HG02852 (cell line): ENCODE measurements around the gene MBOAT2.
"Not testable (repeated sequence)": the region's sequence is repeated elsewhere in the genome, so short reads cannot be mapped to it uniquely, and the experiment has no call there.

Experiments used
- ATAC-seq: cut with Tn5 transposase; IDR thresholded peaks from one replicate; pipeline ENCODE4 v1.9.1; 2021; ENCODE audit warnings: mild to moderate bottlenecking, moderate library complexity; ENCODE audit not compliant: unreplicated experiment

Gene MBOAT2

DNA sequence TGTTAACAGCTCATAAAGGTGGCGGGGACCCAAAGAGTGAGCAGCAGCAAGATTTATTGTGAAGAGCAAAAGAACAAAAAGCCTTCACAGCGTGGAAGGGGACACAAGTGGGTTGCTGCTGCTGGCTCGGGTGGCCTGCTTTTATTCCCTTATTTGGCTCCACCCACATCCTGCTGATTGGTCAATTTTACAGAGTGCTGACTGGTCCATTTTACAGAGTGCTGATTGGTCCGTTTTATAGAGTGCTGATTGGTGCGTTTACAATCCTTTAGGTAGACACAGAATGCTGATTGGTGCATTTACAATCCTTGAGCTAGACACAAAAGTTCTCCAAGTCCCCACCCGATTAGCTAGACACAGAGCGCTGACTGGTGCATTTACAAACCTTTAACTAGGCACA, 100.7 kb downstream of the MBOAT2 start:
- not testable (repeated sequence) for ATAC-seq

DNA sequence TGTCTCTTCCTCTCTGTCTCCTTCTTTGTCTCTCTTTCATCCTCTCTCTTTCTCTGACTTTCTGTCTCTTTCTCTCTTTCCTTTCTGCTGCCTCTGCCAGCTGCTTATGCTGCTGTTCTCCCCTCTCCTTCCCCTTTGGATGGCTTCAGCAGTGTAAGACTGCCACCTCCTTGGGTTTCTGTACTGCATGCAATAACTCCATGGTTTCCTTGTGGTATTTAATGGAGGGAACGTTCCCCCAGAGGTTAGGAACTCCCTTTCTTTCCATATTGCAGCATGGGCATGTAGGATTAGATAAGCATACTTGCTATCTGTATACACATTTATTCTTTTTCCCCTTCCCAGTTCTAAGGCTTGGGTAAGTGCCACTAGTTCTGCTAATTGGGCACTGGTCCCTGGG, 106.3 kb downstream of the MBOAT2 start:
- not testable (repeated sequence) for ATAC-seq

DNA sequence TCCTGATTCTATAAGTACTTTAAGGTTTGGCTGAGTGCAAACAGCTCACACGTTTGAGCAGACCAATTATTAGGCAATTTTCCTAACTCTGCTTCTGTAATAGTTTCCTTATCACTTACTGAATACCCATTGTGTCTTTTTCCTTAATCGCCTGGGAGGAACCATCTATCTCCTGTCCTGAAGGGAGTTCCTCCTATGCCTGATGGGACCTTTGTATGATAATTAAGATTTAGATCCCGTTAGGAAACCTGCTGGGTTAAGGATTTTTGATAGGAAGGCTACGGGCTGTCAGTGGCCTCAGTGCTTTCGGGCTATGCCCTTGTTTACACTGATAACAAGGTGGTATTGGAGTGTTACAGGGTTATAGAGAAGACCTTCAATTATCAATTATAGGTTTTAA, 106.8 kb downstream of the MBOAT2 start:
- ATAC-seq = not testable (repeated sequence)

DNA sequence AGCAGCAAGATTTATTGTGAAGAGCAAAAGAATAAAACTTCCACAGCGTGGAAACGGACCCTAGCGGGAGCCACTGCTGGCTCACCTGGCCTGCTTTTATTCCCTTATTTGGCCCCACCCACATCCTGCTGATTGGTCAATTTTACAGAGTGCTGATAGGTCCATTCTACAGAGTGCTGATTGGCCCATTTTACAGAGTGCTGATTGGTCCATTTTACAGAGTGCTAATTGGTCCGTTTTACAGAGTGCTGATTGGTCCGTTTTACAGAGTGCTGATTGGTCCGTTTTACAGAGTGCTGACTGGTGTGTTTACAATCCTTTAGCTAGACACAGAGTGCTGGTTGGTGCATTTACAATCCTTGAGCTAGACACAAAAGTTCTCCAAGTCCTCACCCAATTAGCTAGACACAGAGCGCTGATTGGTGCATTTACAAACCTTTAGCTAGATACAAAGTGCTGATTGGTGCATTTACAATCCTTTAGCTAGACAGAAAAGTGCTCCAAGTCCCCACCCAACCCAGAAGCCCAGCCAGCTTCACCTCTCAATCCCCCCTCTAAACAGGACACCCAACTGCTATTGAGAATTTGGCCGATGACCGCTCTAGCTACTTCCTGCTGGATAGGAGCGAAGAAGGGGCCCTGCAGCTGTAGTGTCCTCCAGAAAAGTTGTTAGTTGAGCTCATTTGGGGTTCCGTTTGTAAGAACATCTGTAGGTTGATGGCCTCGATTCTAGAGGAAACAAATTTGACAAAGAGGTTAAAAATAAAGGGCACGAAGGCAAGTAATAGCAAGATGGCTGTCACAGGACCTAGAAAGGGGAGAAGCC, 108.2 kb downstream of the MBOAT2 start:
- not testable (repeated sequence) for ATAC-seq

DNA sequence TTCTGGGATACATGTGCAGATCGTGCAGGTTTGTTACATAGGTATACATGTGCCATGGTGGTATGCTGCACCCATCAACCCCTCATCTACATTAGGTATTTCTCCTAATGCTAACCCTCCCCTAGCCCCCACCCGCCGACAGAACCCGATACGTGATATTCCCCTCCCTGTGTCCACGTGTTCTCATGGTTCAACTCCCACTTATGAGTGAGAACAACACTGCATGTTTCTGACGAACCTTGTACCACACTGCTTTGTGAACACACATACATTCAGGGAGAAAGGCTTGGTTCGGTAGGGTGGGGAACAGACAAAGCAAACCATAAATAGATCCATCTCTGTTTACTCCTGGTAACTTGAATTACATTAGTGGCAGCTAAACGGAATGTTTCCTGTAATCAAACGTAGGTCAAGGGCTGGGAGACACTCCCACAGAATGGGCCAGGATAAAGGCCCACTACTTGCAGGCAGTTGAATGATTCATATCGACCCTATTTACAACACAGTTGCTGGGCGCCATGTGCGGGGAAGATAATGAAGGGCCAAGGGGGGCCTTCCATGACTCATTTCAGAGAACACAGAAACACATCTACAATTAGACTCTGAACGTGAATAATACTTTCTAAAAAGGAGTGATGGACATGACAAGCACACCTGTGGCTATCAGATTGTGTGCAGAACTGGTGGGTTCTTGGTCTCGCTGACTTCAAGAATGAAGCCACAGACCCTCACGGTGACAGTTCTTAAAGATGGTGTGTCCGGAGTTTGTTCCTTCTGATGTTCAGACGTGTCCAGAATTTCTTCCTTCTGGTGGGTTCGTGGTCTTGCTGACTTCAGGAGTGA, 109.3 kb downstream of the MBOAT2 start:
- no peak for ATAC-seq

DNA sequence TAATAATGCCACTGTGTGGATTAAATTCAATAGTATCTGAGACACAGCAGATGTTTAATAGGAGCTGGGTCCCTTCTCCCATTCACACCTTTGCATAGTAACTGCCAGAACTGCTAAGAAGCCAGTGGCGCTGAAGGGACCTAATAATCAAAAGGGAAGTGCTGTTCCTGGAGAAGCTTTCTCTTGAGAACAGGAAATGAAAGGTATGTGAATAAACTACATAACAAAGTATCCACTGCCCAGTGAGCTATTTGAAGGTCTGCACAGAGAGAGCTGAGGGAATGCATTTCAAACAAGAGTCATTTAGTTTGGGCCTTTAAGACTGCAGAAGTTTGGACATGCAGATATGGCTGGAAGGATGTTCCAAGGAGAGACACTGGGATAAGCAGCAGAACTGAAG, 110.0 kb downstream of the MBOAT2 start:
- no peak for ATAC-seq

DNA sequence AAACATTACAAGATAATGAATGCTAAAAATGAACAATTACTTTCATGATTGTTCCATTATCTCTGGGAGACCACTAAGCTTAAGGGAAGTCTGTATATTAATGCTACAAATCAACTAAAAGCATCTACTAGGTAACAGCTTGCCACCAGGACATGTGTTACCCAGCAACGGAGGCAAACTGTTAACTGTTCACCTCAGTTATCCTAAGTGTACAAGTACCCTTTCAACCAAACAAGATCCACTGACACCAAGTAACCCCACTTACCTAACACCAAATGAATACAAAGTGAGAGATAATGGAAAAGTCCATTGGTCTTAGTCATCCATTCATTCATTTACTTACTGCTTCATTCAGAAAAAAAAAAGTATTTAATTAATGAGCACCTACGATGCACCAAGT, 111.4 kb downstream of the MBOAT2 start:
- ATAC-seq = no peak

DNA sequence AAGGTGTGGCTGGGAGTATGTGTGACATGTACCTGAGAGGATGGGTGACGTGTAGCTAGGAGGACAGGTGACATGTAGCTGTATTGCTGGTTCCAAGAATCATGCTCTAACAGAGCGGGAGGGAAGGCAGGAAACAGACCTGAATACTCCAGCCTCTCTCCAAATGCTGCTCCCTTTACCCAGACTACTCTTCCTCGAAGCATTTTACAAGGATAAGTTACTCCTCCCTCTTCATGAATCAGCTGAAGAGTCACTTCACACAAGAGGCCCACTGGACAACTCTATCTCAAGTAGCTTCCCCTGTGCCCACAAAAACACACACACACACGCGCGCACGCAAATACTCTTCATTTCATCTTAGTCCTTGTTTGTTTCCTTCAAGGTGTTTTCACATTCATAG, 113.5 kb downstream of the MBOAT2 start:
- no peak for ATAC-seq

DNA sequence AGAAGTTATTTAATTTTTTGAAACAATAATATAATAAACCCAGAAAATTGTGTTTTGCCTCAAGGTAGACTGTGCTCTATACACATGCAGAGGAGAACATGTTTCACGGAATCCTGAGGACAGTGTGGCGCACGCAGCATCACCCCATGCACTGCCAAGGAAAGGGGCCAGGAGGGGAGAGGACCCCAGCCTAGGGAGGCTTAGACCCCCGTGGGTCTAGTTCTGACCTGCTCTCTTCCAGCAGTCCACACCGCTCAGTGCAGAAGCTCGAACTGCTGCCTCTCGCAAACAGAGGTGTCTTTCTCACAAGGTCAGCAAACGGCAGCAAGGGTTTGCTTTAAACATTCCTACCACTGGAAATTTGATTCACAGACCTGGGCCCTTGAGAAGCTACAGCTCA, 114.5 kb downstream of the MBOAT2 start:
- no peak for ATAC-seq

DNA sequence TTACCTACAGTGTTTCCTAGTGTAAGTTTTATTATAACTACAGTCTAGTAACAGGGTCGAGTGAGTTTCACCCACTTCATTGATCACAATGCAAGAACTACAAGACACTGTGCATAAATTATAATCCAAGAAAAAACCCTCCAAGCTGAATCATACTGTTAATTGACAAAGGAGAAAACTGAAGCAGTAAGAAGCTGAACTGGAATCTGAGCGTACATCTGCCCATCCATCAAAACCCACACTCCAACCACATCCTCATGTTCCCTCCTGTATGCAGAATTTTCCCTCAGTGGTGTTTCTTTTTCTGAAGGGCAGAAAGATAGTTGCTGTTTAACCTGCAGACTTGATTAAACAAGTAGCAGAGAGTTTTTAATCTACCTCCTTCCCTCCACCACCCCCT, 116.6 kb downstream of the MBOAT2 start:
- no peak for ATAC-seq

DNA sequence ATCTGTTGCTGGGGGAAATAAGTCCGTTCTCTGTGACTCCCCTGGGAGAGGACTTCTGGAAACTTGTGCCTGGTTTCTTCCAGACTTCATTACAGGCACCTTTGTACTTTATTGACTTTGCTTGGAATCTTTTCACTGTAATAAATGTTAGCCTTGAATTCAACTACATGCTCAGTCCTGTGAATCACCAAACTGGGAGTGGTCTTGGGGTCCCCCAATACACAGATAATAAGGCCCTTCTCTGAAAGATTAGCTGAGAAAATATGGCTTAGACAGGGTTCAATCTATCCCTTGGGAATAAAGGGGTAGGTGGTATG, 117.3 kb downstream of the MBOAT2 start:
- no peak for ATAC-seq

DNA sequence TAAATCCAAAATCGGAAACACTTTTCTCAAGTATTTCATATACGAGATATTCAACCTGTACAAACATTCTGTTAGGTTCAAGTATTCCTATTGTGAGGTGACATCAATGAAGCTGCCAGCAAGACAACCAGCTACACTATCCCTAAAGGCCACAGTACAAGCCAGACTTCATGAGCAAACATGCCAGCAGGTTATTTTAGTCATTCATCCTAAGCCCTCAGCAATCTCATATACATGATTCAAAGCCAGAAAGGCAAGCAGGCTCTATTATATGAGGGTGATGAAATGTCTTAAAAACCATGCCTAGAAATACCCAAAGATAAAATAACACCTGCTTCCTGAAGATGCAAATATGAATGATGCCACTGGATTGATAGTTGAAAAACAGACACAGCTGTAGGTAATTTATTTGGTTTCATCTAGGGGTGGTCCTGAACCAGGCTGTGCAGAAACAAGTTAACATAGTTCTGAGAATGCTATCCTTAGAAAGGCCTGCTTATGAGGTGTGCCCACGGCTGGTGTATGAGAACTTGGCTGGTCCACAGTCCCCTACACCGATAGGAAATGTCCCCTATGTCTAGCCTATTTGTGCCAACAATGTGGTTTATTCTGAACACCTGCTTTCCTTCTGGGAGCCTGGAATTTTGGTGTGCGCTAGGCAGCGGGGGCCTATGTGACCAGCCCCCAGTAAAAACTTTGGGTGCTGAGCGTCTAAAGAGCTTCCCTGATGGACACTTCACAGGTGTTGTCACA, 117.9 kb downstream of the MBOAT2 start:
- no peak for ATAC-seq

DNA sequence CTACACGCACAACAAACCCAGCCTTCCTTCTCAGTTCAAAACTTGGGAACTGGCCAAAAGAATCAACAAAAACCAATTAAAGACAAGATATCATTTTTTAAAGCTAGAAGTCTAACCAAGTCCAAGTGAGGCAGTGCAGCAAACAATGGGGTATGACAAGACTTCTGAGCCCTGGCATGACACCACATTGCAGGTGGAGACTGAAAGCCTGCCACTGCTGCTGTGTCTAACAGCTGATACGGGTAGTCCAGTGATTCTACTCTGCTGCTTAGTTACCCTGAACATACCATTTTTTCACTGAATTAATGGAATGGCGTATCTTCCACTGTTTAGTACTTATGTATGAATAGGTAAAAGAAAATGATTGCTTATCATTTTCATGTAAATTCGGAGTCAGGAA, 118.7 kb downstream of the MBOAT2 start:
- no peak for ATAC-seq

DNA sequence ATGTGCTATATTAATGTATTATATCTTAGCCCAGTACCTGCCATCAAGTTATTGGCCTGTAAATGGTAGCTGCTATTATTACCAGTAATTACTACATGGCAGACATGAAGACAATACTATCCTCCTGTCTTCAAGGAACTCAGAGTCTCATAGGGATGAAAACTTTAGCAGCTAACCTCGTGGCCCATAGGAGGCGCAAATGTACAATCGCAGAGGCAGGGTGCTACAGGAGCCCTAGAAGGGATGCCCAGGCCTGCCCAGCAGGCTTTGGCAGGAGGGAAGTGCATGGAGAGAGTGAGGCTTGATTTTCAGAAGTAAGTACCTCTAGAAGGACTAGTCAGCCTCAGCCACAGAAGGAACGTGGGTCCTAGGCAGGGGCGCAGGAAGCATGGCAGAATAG, 121.4 kb downstream of the MBOAT2 start:
- no peak for ATAC-seq

DNA sequence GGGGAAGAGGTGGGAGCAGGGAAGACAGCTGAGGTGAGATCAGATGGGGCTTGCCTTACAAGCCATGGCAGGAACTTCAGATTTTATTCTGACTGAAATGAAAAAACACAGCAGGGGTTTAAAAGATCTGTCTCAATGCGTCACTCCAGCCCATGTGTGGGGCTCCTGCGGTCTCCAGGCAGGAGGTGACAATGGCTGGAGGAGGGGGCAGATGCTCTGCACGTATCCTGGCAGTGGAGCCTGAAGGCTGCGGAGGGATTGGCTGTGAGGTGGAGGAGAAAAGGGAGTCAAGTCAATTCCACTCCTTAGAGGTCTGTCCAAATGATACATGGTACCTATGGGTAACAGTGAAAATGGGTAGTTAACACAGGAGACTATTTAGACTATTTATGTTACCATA, 125.6 kb downstream of the MBOAT2 start:
- ATAC-seq = no peak

DNA sequence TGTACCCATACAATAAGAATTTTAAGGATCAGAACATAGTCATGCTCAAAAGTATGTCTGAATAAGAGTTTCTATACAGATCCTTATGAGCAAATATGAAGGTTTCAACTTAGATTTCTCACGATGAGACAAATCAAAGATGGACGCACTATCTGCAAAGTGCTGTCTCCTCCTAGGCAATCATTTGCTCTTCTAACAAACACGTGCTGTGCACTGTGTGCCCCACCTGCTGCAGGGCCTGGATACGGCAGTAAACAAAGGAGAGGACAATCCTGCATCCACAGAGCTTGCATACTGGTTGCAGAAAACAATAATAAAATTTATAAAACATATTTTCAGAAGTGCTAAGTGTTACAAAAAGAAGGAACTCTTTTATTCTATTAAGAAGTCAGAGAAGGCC, 126.2 kb downstream of the MBOAT2 start:
- no peak for ATAC-seq

DNA sequence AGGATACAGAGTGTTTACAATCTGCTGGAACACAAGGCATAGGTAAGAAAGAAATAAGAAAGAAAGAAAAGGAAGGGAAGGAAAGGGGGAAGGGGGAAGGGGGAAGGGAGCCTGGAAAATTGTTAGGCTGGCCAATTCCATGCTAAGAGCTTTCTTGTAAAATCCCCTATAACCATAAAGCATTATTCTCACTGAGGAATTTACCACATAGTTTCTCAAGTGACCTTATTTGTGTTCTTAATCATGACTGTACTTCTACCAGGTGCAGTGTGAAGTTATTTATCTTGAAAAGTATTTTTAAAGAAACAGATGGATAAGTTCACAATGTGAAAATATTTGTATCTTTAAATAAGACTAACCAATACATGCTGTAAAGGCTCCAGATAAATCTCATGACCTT, 126.9 kb downstream of the MBOAT2 start:
- ATAC-seq = no peak

DNA sequence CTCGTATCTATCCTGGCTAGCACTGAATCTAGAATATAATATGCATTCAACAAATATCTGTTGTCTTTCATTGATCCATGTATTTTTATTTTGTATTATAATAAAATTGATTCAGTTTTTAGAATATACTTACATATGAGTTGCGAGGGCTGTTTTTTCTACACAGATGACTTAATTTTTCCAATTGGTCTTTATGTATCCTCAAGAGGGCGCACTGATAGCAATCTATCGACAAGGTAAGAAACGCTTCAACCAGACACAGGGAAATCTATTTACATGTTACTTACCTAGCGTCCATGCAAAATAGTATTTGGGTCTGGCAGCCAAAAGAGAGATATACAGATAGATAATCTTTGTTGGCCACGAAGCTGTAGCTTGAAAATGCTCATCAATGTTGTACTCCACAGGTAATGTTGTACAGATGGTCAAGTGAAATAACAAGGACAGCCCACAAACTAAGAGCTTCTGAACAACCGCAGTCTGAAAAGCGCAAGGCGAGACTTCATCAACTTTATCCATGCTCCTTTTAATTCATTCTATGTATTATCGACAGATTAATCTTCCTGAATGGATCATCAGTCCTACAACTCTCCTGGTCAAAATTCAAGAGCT, 130.6 kb downstream of the MBOAT2 start:
- no peak for ATAC-seq

DNA sequence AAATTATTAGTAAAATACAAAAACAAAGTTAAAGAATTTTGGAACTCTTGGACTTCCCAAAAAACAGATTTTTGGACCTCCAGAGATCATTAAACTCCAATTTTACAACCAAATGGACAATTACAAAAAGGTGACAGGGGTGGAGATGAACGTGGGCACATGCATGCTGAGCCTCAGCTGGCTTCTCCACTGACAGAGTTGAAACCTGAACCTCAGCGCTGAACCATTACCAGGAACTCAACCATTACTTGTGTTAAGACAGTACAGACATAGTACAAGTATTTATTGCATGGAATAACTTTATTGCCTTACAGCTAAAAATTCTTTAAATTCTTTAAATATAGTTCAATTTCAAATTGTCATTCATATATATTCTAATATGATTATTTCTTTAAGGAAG, 133.0 kb downstream of the MBOAT2 start:
- no peak for ATAC-seq

DNA sequence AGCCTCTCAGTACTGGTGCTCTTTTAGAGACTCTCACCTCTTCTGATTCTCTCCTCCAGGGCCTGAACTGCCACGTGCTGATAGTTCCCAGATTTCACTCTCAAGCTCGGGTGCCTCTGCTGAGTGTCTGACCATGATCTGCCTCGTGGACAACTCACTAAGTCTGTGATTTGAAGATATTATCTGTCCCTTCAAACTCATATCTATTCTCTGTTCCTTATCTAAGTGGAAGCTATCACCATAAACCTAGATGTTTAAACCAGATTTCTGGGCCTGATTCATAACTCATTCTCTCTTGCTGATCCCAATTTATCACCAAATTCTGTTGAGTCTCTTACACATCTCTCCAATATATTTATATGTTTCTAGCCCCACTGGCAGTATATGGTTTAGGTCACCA, 136.1 kb downstream of the MBOAT2 start:
- ATAC-seq = no peak

DNA sequence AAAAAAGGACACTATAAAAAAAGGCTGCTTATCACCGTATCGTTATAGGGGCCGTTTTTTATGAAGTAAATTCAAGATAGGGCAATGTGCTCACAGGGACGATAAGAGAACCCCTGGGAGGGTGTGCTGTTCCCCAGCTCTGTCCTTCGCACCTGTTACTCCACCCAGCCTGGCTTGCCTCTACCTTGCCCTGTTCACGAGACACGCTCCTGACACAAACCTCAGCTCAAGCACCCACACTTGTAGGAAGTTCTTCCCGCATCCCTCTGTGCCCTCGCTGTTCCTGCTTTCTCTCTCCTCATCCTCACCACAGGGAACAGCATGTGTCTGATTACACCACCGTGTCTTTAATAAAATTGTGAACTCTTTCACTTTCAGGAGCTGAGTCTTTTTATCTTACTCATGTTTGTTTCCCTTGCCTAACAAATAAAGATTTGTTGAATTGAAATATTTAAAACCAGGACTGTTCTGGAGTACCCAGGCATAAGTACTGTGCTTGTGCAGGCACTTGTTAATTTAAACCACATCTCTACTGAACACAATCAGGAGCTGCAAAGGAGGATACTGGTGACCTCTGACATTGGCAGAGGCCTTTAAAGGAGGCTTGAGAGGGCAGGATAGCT, 140.0 kb downstream of the MBOAT2 start:
- ATAC-seq = no peak
